Parathyroid adenoma (tissue), 2 donors: Measurements from ENCODE around the gene RPS6KA5.
"Not testable (repeated sequence)": the region's sequence is repeated elsewhere in the genome, so short reads cannot be mapped to it uniquely, and the experiment has no call there.

Experiments
- H2AFZ ChIP-seq: fragments of 300-600 bp; sonication (generic); one replicate; pipeline ENCODE4 v1.7.0; 2017; ENCODE audit warnings: antibody characterized with exemption, mild to moderate bottlenecking
- H3K27ac ChIP-seq: fragments of 300-600 bp; sonication (generic); one replicate; pipeline ENCODE4 v1.7.0; 2017
- H3K27me3 ChIP-seq: fragments of 300-600 bp; sonication (generic); one replicate; pipeline ENCODE4 v1.7.0; 2017; ENCODE audit warnings: low read length; ENCODE audit not compliant: control insufficient read depth, insufficient read depth
- H3K36me3 ChIP-seq: fragments of 300-600 bp; sonication (generic); one replicate; pipeline ENCODE4 v1.7.0; 2017; ENCODE audit warnings: low read length; ENCODE audit not compliant: control insufficient read depth, insufficient read depth
- H3K4me1 ChIP-seq: fragments of 300-600 bp; sonication (generic); one replicate; pipeline ENCODE4 v1.7.0; 2017; ENCODE audit warnings: control low read depth
- H3K4me2 ChIP-seq: fragments of 300-600 bp; sonication (generic); one replicate; pipeline ENCODE4 v1.7.0; 2017; ENCODE audit warnings: low read length
- H3K4me3 ChIP-seq: fragments of 300-600 bp; sonication (generic); one replicate; pipeline ENCODE4 v1.7.0; 2017; ENCODE audit warnings: low read depth, low read length
- H3K79me2 ChIP-seq: fragments of 300-600 bp; sonication (generic); one replicate; pipeline ENCODE4 v1.7.0; 2017; ENCODE audit warnings: control low read depth
- H3K9ac ChIP-seq: fragments of 300-600 bp; sonication (generic); one replicate; pipeline ENCODE4 v1.7.0; 2017; ENCODE audit warnings: mild to moderate bottlenecking
- H3K9me3 ChIP-seq: fragments of 300-600 bp; sonication (generic); one replicate; pipeline ENCODE4 v1.7.0; 2017; ENCODE audit warnings: low read length; ENCODE audit not compliant: control insufficient read depth
- CTCF ChIP-seq: fragments of 300-600 bp; sonication (generic); IDR thresholded peaks from one replicate; pipeline ENCODE4 v1.7.0; 2017; ENCODE audit warnings: antibody characterized with exemption, mild to moderate bottlenecking
- donor health status: primary hyperparathyroidism.

The RPS6KA5 gene

GRCh38 chr14:91090743-91091142, 30.3 kb upstream of the RPS6KA5 start:
- no peak overlapping the region for H2AFZ ChIP-seq
- no peak overlapping the region for H3K4me2 ChIP-seq
- H3K4me3 ChIP-seq = no peak overlapping the region
- no peak for TF ChIP-seq CTCF
- H3K79me2 ChIP-seq = no peaks in the 10 kb centered on the region
- no peaks in the 10 kb centered on the region for H3K27me3 ChIP-seq
- no peaks in the 10 kb centered on the region for H3K4me1 ChIP-seq
- no peak overlapping the region for H3K9ac ChIP-seq
- no peaks in the 10 kb centered on the region for H3K9me3 ChIP-seq
- H3K27ac ChIP-seq = no peak overlapping the region
- no peaks in the 10 kb centered on the region for H3K36me3 ChIP-seq

GRCh38 chr14:91089958-91090535, 29.6 kb upstream of the RPS6KA5 start:
- H3K4me2 ChIP-seq = no peak overlapping the region
- no peak for TF ChIP-seq CTCF
- H3K4me3 ChIP-seq = no peak overlapping the region
- no peaks in the 10 kb centered on the region for H3K36me3 ChIP-seq
- H3K9ac ChIP-seq = no peak overlapping the region
- no peaks in the 10 kb centered on the region for H3K27me3 ChIP-seq
- H3K79me2 ChIP-seq = no peaks in the 10 kb centered on the region
- H3K9me3 ChIP-seq = no peaks in the 10 kb centered on the region
- no peak overlapping the region for H2AFZ ChIP-seq
- no peak overlapping the region for H3K27ac ChIP-seq
- no peaks in the 10 kb centered on the region for H3K4me1 ChIP-seq

GRCh38 chr14:91088585-91089235, 28.3 kb upstream of the RPS6KA5 start:
- no peak for TF ChIP-seq CTCF
- H3K36me3 ChIP-seq = no peaks in the 10 kb centered on the region
- no peak overlapping the region for H3K4me3 ChIP-seq
- H3K27me3 ChIP-seq = no peaks in the 10 kb centered on the region
- no peak overlapping the region for H3K9ac ChIP-seq
- no peaks in the 10 kb centered on the region for H3K4me1 ChIP-seq
- H3K79me2 ChIP-seq = no peaks in the 10 kb centered on the region
- no peaks in the 10 kb centered on the region for H3K9me3 ChIP-seq
- no peak overlapping the region for H3K4me2 ChIP-seq
- H2AFZ ChIP-seq = no peak overlapping the region
- H3K27ac ChIP-seq = no peak overlapping the region

- not testable (repeated sequence) for H3K9ac ChIP-seq, H3K9me3 ChIP-seq, H3K4me3 ChIP-seq, H3K4me1 ChIP-seq, H3K36me3 ChIP-seq, H3K27me3 ChIP-seq, H3K79me2 ChIP-seq, H2AFZ ChIP-seq, H3K4me2 ChIP-seq, H3K27ac ChIP-seq
Measured at GRCh38 chr14:91087470-91087869, 27.0 kb upstream of the RPS6KA5 start.

GRCh38 chr14:91084516-91084915, 24.1 kb upstream of the RPS6KA5 start:
- H3K4me3 ChIP-seq = no peak overlapping the region
- TF ChIP-seq CTCF = no peak
- no peaks in the 10 kb centered on the region for H3K79me2 ChIP-seq
- no peak overlapping the region for H3K9ac ChIP-seq
- H3K4me1 ChIP-seq = no peaks in the 10 kb centered on the region
- no peak overlapping the region for H3K27ac ChIP-seq
- H3K36me3 ChIP-seq = no peaks in the 10 kb centered on the region
- no peak overlapping the region for H2AFZ ChIP-seq
- H3K4me2 ChIP-seq = no peak overlapping the region
- H3K9me3 ChIP-seq = no peaks in the 10 kb centered on the region
- H3K27me3 ChIP-seq = no peaks in the 10 kb centered on the region
